ENCODE results near the gene KCTD17.

The KCTD17 gene

DNA sequence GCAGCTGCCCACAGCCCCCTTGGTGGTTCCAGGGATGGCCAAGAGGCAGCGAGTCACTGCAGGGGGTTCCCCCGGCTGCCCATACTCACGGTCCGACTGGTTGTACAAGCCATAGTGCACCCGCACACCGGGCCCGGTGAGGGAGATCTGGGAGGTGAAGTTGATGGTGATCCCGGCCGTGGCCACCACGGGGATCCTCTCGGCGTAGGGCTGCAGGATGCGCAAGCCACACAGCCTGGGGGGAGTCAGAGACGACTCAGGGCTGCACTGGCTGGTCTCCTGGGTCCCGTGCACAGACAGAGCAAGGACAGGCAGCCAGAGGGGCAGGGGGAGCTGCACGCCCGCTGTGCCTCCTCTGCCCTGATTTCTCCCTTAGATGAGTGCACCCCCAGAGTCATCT lies 23.5 kb downstream of the KCTD17 start:
- DNase-seq (ENCODE audit: low spot score) = no peak
- in situ Hi-C loops (cut with MboI; ENCODE audit: low pct_unique_long_range_greater_than_20kb, low sequenced_read_pairs, unreplicated experiment) = no loop called here
- TF ChIP-seq, protein P1, sequence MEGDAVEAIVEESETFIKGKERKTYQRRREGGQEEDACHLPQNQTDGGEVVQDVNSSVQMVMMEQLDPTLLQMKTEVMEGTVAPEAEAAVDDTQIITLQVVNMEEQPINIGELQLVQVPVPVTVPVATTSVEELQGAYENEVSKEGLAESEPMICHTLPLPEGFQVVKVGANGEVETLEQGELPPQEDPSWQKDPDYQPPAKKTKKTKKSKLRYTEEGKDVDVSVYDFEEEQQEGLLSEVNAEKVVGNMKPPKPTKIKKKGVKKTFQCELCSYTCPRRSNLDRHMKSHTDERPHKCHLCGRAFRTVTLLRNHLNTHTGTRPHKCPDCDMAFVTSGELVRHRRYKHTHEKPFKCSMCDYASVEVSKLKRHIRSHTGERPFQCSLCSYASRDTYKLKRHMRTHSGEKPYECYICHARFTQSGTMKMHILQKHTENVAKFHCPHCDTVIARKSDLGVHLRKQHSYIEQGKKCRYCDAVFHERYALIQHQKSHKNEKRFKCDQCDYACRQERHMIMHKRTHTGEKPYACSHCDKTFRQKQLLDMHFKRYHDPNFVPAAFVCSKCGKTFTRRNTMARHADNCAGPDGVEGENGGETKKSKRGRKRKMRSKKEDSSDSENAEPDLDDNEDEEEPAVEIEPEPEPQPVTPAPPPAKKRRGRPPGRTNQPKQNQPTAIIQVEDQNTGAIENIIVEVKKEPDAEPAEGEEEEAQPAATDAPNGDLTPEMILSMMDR (IDR thresholded peaks at IDR 0.05; ENCODE audit: extremely low read depth, insufficient read depth, missing control alignments) = no peak

DNA sequence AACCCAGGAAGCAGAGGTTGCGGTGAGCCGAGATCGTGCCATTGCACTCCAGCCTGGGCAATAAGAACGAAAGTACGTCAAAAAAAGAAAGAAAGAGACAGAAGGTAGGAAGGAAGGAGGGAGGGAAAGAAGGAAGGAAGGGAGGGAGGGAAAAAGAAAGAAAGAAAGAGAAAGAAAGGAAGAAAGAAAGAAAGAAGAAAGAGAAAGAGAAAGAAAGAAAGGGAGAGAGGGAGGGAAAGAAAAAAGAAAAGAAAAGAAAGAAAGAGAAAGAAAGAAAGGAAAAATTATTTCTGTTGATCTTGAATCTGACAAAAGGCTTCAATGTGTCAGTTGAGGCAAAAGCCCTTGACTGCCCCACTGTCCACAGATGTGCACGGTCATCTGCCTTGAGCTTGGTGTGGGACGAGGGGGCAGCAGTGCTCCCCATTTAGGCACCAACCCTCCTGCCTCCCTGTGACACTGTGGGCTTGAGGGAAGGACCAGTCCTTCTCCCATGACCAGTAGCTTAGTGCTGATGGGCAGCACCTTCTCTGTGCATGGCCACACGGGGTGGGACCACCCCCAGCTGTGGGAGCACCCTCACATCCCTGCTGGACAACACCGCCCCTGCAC lies 24.4 kb downstream of the KCTD17 start:
- in situ Hi-C loops (cut with MboI; ENCODE audit: low pct_unique_long_range_greater_than_20kb, low sequenced_read_pairs, unreplicated experiment) = no loop called here
- TF ChIP-seq, protein P1 (IDR thresholded peaks at IDR 0.05; ENCODE audit: extremely low read depth, insufficient read depth, missing control alignments) = no peak
- DNase-seq (ENCODE audit: low spot score) = no peak

DNA sequence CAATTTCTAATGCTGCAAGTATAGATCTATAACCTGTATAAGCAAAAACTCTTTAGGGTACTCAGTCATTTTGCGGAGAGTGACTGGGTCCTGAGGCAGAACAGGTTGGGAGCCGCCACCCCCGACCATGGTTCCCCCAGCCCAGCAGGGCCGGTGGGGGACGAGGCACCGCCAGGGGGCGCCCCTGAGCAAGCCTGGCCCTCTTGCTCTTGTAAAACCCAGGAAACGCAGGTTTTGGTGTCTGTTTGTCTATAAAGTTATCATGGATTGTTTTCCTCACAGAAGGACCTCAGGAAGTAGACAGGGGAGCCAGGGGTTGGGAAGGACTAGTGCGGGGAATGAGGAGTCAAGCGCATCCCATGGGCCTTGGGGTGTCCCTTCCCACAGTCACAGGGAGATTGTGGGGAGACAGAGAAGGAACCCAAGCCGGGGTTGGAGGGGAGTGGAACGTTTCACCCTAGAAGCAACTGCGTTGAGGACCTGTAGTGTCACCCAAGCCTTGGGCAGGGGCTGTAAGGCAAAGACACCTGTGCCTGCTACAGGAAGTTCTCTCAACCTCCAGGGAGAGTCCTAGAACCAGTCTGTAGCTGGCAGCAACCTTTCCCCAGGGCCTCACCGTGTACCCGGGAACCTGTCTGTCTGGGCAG lies 26.4 kb downstream of the KCTD17 start:
- peak; percentile 93 for DNase-seq (ENCODE audit: low spot score)
- TF ChIP-seq, protein P1 (IDR thresholded peaks at IDR 0.05; ENCODE audit: extremely low read depth, insufficient read depth, missing control alignments) = peak; percentile 96
- in situ Hi-C loops (cut with MboI; ENCODE audit: low pct_unique_long_range_greater_than_20kb, low sequenced_read_pairs, unreplicated experiment) = no loop called here

DNA sequence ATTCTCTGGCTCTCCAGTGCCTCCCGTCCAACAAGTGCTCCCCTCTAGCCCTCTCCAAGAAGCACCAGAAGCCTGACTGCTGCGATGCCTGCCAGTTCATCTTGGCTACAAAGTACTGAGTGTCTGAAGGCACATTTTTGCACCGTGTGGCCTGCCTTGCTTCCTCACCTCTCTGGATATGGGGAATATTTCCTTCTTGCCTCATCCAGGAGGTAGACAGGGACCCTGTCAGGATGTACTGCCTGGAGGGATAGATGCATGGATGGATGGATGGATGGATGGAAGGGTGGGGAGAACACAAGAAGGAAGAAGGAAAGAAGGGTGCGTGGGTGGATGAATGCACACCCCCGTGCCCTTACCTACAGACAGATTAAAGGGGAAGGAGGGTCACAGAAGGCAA lies 27.6 kb downstream of the KCTD17 start:
- in situ Hi-C loops (cut with MboI; ENCODE audit: low pct_unique_long_range_greater_than_20kb, low sequenced_read_pairs, unreplicated experiment) = no loop called here
- TF ChIP-seq, protein P1 (IDR thresholded peaks at IDR 0.05; ENCODE audit: extremely low read depth, insufficient read depth, missing control alignments) = no peak
- no peak for DNase-seq (ENCODE audit: low spot score)

DNA sequence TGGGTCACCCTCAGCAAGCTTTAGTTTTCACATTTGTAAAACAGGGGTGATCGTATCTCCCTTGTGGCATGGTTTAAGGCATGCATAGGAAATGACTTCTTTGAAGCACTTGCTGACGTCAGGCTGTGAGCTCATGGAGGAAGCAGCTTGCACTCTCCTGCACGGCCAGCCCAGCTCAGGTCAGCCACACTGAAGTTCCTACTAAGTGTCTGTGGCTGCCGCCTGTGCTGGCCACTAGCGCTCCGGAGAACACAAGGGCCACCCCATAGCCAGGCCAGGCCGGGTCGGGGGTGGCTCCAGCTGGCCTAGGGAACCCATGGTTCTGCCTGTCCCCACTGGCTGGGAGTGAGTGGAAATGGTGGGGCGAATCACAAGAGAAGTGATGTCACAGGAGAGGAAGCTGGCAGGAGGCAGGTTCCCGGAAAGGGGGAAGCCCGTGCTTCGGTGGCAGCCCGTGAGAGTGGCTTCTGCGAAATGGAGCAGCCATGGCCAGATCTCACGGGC lies 28.2 kb downstream of the KCTD17 start:
- TF ChIP-seq, protein P1 (IDR thresholded peaks at IDR 0.05; ENCODE audit: extremely low read depth, insufficient read depth, missing control alignments) = no peak
- DNase-seq (ENCODE audit: low spot score) = no peak
- in situ Hi-C loops (cut with MboI; ENCODE audit: low pct_unique_long_range_greater_than_20kb, low sequenced_read_pairs, unreplicated experiment) = no loop called here

DNA sequence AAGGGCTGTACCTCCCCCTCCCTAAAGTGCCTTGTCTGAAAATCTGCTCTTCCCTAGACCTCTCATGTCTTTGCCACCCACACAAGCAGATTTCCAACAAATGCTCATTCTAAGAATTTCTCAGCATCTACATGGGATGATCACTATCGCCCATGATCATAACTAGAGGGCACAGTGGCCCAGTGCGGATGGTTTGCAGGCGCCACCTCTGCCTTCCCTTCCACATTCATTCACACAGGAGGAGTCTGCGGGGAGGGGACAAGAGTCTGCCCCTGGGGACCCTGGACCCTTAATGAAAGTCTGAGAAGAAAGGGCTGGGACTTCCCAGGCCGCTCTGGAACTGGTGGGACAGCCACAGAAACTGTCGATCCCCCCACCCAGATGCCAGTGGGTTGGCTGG lies 28.9 kb downstream of the KCTD17 start:
- DNase-seq (ENCODE audit: low spot score) = no peak
- TF ChIP-seq, protein P1 (IDR thresholded peaks at IDR 0.05; ENCODE audit: extremely low read depth, insufficient read depth, missing control alignments) = no peak
- in situ Hi-C loops (cut with MboI; ENCODE audit: low pct_unique_long_range_greater_than_20kb, low sequenced_read_pairs, unreplicated experiment) = no loop called here
